ENCODE results near the gene MAEA. TPM values are rescaled to one million over a fixed set of nuclear protein-coding genes. Genes with fewer than 3 reads are reported as not detected.

Gene MAEA
- polyA plus RNA-seq, 3 donors, result 34.3 to 83.5 (median 37.7) TPM

GRCh38 chr4:1326751-1327525, 37.2 kb downstream of the MAEA start:
- peaks cover 78 to 100% of the 10 kb centered on the region in 2 donors for H3K36me3 ChIP-seq (replicated peaks in 1 of 2; ENCODE audit: control insufficient read depth in 1 of 2, insufficient read depth in 2 of 2, low read length in 2 of 2)
- H3K9me3 Mint-ChIP-seq, result no peaks in the 10 kb centered on the region

DNA sequence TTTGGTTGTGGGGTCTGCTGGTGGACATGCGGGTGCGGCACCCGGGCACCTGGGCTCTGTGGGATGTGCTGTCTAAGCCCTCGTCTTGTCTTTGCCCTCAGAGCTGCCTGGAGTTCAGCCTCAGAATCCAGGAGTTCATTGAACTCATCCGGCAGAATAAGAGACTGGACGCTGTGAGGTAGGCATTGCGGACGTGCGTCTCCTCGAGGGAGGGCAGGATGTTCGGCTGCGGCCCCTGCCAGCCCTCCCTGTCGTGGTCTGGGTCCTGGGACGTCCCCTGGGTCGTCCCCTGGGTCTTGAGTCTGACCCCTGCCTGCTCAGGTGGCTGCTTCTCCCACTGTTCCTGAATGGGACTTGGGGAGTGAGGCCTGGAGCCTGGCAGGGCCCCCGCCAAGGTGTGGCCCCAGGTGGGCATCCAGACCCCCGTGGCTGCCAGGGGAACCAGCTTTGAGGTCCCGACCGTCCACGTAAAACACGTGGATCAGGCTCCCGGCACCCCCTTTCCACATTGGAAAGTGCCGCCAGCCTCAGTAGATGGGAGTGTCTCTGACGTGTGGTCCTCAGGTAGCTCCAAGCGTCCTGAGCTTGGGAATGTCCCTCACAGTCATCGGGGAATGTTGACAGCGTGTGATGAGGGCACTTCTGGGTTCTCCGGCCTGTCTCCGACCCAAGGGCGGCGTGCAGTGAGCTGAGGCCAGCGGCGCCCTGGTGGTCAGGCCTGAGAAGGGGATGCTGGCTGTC, 38.0 kb downstream of the MAEA start:
- Histone ChIP-seq H3K9me3 (replicated peaks in 1 of 2; ENCODE audit: control insufficient read depth in 1 of 2, insufficient read depth in 1 of 2, low read length in 2 of 2) (no peaks in the 10 kb centered on the region), H3K27me3 (ENCODE audit: control insufficient read depth in 2 of 2, insufficient read depth in 2 of 2, low read length in 2 of 2) (no peaks in the 10 kb centered on the region), H3K4me3 (replicated peaks in 1 of 3; ENCODE audit: low read depth in 2 of 3, low read length in 3 of 3) (no peak overlapping the region), H3K27ac (ENCODE audit: low read depth in 1 of 2, low read length in 2 of 2) (no peak overlapping the region), H3K4me2 (replicated peaks; ENCODE audit: extremely low read depth, low read length, poor library complexity, severe bottlenecking) (no peak overlapping the region), H3K4me1 (ENCODE audit: control insufficient read depth in 1 of 2, insufficient read depth in 2 of 2, low read length in 2 of 2) (peaks cover 3 to 4% of the 10 kb centered on the region in 2 donors), H2AFZ (ENCODE audit: insufficient read depth, low read depth, low read length, poor library complexity, severe bottlenecking) (no peak overlapping the region), H4K20me1 (ENCODE audit: insufficient read depth, low read length) (peaks cover 78% of the 10 kb centered on the region), H3K9ac (ENCODE audit: insufficient read depth, low read length, poor library complexity, severe bottlenecking) (no peak overlapping the region), H3K79me2 (ENCODE audit: insufficient read depth, low read length) (peaks cover 7% of the 10 kb centered on the region), H3K36me3 (replicated peaks in 1 of 2; ENCODE audit: control insufficient read depth in 1 of 2, insufficient read depth in 2 of 2, low read length in 2 of 2) (peaks cover 73 to 99% of the 10 kb centered on the region in 2 donors)
- no peaks in the 10 kb centered on the region for H3K9me3 Mint-ChIP-seq
- DNase-seq, result no peak
- H3K4me3 Mint-ChIP-seq, result no peak overlapping the region
- TF ChIP-seq, protein P1, sequence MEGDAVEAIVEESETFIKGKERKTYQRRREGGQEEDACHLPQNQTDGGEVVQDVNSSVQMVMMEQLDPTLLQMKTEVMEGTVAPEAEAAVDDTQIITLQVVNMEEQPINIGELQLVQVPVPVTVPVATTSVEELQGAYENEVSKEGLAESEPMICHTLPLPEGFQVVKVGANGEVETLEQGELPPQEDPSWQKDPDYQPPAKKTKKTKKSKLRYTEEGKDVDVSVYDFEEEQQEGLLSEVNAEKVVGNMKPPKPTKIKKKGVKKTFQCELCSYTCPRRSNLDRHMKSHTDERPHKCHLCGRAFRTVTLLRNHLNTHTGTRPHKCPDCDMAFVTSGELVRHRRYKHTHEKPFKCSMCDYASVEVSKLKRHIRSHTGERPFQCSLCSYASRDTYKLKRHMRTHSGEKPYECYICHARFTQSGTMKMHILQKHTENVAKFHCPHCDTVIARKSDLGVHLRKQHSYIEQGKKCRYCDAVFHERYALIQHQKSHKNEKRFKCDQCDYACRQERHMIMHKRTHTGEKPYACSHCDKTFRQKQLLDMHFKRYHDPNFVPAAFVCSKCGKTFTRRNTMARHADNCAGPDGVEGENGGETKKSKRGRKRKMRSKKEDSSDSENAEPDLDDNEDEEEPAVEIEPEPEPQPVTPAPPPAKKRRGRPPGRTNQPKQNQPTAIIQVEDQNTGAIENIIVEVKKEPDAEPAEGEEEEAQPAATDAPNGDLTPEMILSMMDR (IDR thresholded peaks at IDR 0.05), result no peak
- peaks cover 10% of the 10 kb centered on the region for H3K4me1 Mint-ChIP-seq
- 97% methylated on average over 32 of the region's 33 CpGs for WGBS (ENCODE audit: insufficient coverage)
- H3K27ac Mint-ChIP-seq, result no peak overlapping the region
- peaks cover 0 to 4% (median 0%) of the 10 kb centered on the region in 3 donors for H3K27me3 Mint-ChIP-seq (ENCODE audit: low read depth in 3 of 3)
- peaks cover 42 to 63% of the 10 kb centered on the region in 2 donors for H3K36me3 Mint-ChIP-seq
- intact Hi-C loops (cut with micrococcal nuclease), result no loop called here

More at GRCh38 chr4:1326751-1327525, 37.2 kb downstream of the MAEA start:
- Histone ChIP-seq H3K27me3 (ENCODE audit: control insufficient read depth in 2 of 2, insufficient read depth in 2 of 2, low read length in 2 of 2) (no peaks in the 10 kb centered on the region), H3K4me1 (ENCODE audit: control insufficient read depth in 1 of 2, insufficient read depth in 2 of 2, low read length in 2 of 2) (no peaks in the 10 kb centered on the region), H3K27ac (ENCODE audit: low read depth in 1 of 2, low read length in 2 of 2) (no peak overlapping the region), H3K4me3 (replicated peaks in 1 of 3; ENCODE audit: low read depth in 2 of 3, low read length in 3 of 3) (no peak overlapping the region), H3K9ac (ENCODE audit: insufficient read depth, low read length, poor library complexity, severe bottlenecking) (no peak overlapping the region), H3K4me2 (replicated peaks; ENCODE audit: extremely low read depth, low read length, poor library complexity, severe bottlenecking) (no peak overlapping the region), H4K20me1 (ENCODE audit: insufficient read depth, low read length) (peaks cover 82% of the 10 kb centered on the region), H3K9me3 (replicated peaks in 1 of 2; ENCODE audit: control insufficient read depth in 1 of 2, insufficient read depth in 1 of 2, low read length in 2 of 2) (no peaks in the 10 kb centered on the region), H2AFZ (ENCODE audit: insufficient read depth, low read depth, low read length, poor library complexity, severe bottlenecking) (no peak overlapping the region), H3K79me2 (ENCODE audit: insufficient read depth, low read length) (peaks cover 7% of the 10 kb centered on the region)
- Mint-ChIP-seq H3K36me3 (peaks cover 44 to 56% of the 10 kb centered on the region in 2 donors), H3K4me1 (peaks cover 5% of the 10 kb centered on the region), H3K27ac (peak overlapping the region in 2 of 7 donors; percentile 15 to 31), H3K4me3 (no peak overlapping the region), H3K27me3 (ENCODE audit: low read depth in 3 of 3) (peaks cover 0 to 4% (median 0%) of the 10 kb centered on the region in 3 donors)
- intact Hi-C loops (cut with micrococcal nuclease), result no loop called here
- 96% methylated on average over 25 of the region's 30 CpGs for WGBS (ENCODE audit: insufficient coverage)
- DNase-seq, result no peak
- TF ChIP-seq, protein P1 (IDR thresholded peaks at IDR 0.05), result no peak
